ENCODE results near the gene ZNF746. TPM values are rescaled to one million over a fixed set of nuclear protein-coding genes. Genes with fewer than 3 reads are reported as not detected.

The ZNF746 gene
- polyA plus RNA-seq, 3 donors = 7.5 to 25.6 (median 8.1) TPM

GRCh38 chr7:149489391-149490024, 8.1 kb downstream of the ZNF746 start:
- H4K20me1 ChIP-seq (ENCODE audit: insufficient read depth, low read length) = peaks cover 95% of the 10 kb centered on the region
- peaks cover 5 to 6% of the 10 kb centered on the region in 2 donors for H3K4me1 ChIP-seq (ENCODE audit: control insufficient read depth in 1 of 2, insufficient read depth in 2 of 2, low read length in 2 of 2)
- peaks cover 0 to 4% (median 2%) of the 10 kb centered on the region in 3 donors for H3K27me3 Mint-ChIP-seq (ENCODE audit: low read depth in 3 of 3)
- H3K9me3 Mint-ChIP-seq = no peaks in the 10 kb centered on the region
- intact Hi-C loops (cut with micrococcal nuclease) = loop anchor here (10.0 kb wide), 2 partner anchors 285 to 1295 kb away; partner anchors contain the start of gene ZNF467 (in 1 of the 2)
- no peaks in the 10 kb centered on the region for H3K9me3 ChIP-seq (replicated peaks in 1 of 2; ENCODE audit: control insufficient read depth in 1 of 2, insufficient read depth in 1 of 2, low read length in 2 of 2)
- DNase-seq = no peak
- no peak overlapping the region for H3K4me2 ChIP-seq (replicated peaks; ENCODE audit: extremely low read depth, low read length, poor library complexity, severe bottlenecking)
- H3K36me3 Mint-ChIP-seq = peaks cover 91 to 98% of the 10 kb centered on the region in 2 donors
- H3K9ac ChIP-seq (ENCODE audit: insufficient read depth, low read length, poor library complexity, severe bottlenecking) = no peak overlapping the region
- H2AFZ ChIP-seq (ENCODE audit: insufficient read depth, low read depth, low read length, poor library complexity, severe bottlenecking) = no peak overlapping the region
- H3K4me3 Mint-ChIP-seq = no peak overlapping the region
- peaks cover 10% of the 10 kb centered on the region for H3K79me2 ChIP-seq (ENCODE audit: insufficient read depth, low read length)
- 94% methylated on average over 14 of the region's 15 CpGs for WGBS (ENCODE audit: insufficient coverage)
- TF ChIP-seq, protein P1, sequence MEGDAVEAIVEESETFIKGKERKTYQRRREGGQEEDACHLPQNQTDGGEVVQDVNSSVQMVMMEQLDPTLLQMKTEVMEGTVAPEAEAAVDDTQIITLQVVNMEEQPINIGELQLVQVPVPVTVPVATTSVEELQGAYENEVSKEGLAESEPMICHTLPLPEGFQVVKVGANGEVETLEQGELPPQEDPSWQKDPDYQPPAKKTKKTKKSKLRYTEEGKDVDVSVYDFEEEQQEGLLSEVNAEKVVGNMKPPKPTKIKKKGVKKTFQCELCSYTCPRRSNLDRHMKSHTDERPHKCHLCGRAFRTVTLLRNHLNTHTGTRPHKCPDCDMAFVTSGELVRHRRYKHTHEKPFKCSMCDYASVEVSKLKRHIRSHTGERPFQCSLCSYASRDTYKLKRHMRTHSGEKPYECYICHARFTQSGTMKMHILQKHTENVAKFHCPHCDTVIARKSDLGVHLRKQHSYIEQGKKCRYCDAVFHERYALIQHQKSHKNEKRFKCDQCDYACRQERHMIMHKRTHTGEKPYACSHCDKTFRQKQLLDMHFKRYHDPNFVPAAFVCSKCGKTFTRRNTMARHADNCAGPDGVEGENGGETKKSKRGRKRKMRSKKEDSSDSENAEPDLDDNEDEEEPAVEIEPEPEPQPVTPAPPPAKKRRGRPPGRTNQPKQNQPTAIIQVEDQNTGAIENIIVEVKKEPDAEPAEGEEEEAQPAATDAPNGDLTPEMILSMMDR (IDR thresholded peaks at IDR 0.05) = no peak
- peak overlapping the region in 4 of 7 donors; percentile 2 to 54 (median 40) for H3K27ac Mint-ChIP-seq
- no peak overlapping the region for H3K4me3 ChIP-seq (replicated peaks in 1 of 3; ENCODE audit: low read depth in 2 of 3, low read length in 3 of 3)
- H3K27ac ChIP-seq (ENCODE audit: low read depth in 1 of 2, low read length in 2 of 2) = no peak overlapping the region
- H3K4me1 Mint-ChIP-seq = peaks cover 5% of the 10 kb centered on the region
- H3K27me3 ChIP-seq (ENCODE audit: control insufficient read depth in 2 of 2, insufficient read depth in 2 of 2, low read length in 2 of 2) = no peaks in the 10 kb centered on the region
- H3K36me3 ChIP-seq (replicated peaks in 1 of 2; ENCODE audit: control insufficient read depth in 1 of 2, insufficient read depth in 2 of 2, low read length in 2 of 2) = peaks cover 74 to 95% of the 10 kb centered on the region in 2 donors

GRCh38 chr7:149479568-149479967, 18.0 kb downstream of the ZNF746 start:
- Histone ChIP-seq H4K20me1 (ENCODE audit: insufficient read depth, low read length) (peaks cover 67% of the 10 kb centered on the region), H3K9me3 (replicated peaks in 1 of 2; ENCODE audit: control insufficient read depth in 1 of 2, insufficient read depth in 1 of 2, low read length in 2 of 2) (peaks cover 0 to 6% of the 10 kb centered on the region in 2 donors), H3K79me2 (ENCODE audit: insufficient read depth, low read length) (peaks cover 2% of the 10 kb centered on the region), H3K4me1 (ENCODE audit: control insufficient read depth in 1 of 2, insufficient read depth in 2 of 2, low read length in 2 of 2) (no peaks in the 10 kb centered on the region), H3K36me3 (replicated peaks in 1 of 2; ENCODE audit: control insufficient read depth in 1 of 2, insufficient read depth in 2 of 2, low read length in 2 of 2) (peaks cover 73 to 92% of the 10 kb centered on the region in 2 donors), H3K4me3 (replicated peaks in 1 of 3; ENCODE audit: low read depth in 2 of 3, low read length in 3 of 3) (no peak overlapping the region), H3K4me2 (replicated peaks; ENCODE audit: extremely low read depth, low read length, poor library complexity, severe bottlenecking) (no peak overlapping the region), H3K27ac (ENCODE audit: low read depth in 1 of 2, low read length in 2 of 2) (no peak overlapping the region), H3K9ac (ENCODE audit: insufficient read depth, low read length, poor library complexity, severe bottlenecking) (no peak overlapping the region), H3K27me3 (ENCODE audit: control insufficient read depth in 2 of 2, insufficient read depth in 2 of 2, low read length in 2 of 2) (no peaks in the 10 kb centered on the region), H2AFZ (ENCODE audit: insufficient read depth, low read depth, low read length, poor library complexity, severe bottlenecking) (no peak overlapping the region)
- H3K4me1 Mint-ChIP-seq = no peaks in the 10 kb centered on the region
- no CpG with 5 or more reads among the region's 1 CpG for WGBS (ENCODE audit: insufficient coverage)
- no peak overlapping the region for H3K4me3 Mint-ChIP-seq
- TF ChIP-seq, protein P1 (IDR thresholded peaks at IDR 0.05) = no peak
- peaks cover 0 to 1% (median 0%) of the 10 kb centered on the region in 3 donors for H3K27me3 Mint-ChIP-seq (ENCODE audit: low read depth in 3 of 3)
- intact Hi-C loops (cut with micrococcal nuclease) = no loop called here
- peaks cover 75 to 84% of the 10 kb centered on the region in 2 donors for H3K36me3 Mint-ChIP-seq
- peaks cover 2 to 9% (median 7%) of the 10 kb centered on the region in 7 donors for H3K9me3 Mint-ChIP-seq
- peak overlapping the region in 1 of 7 donors; percentile 2 for H3K27ac Mint-ChIP-seq
- DNase-seq = no peak

Measured in CD14-positive monocyte (primary cell).